ENCODE measurements around the gene SHLD1.
"Not testable (repeated sequence)": the region's sequence is repeated elsewhere in the genome, so short reads cannot be mapped to it uniquely, and the experiment has no call there.

SHLD1 gene, protein sequence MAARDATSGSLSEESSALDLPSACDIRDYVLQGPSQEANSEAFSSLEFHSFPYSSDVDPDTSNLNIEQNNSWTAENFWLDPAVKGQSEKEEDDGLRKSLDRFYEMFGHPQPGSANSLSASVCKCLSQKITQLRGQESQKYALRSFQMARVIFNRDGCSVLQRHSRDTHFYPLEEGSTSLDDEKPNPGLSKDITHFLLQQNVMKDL

DNA sequence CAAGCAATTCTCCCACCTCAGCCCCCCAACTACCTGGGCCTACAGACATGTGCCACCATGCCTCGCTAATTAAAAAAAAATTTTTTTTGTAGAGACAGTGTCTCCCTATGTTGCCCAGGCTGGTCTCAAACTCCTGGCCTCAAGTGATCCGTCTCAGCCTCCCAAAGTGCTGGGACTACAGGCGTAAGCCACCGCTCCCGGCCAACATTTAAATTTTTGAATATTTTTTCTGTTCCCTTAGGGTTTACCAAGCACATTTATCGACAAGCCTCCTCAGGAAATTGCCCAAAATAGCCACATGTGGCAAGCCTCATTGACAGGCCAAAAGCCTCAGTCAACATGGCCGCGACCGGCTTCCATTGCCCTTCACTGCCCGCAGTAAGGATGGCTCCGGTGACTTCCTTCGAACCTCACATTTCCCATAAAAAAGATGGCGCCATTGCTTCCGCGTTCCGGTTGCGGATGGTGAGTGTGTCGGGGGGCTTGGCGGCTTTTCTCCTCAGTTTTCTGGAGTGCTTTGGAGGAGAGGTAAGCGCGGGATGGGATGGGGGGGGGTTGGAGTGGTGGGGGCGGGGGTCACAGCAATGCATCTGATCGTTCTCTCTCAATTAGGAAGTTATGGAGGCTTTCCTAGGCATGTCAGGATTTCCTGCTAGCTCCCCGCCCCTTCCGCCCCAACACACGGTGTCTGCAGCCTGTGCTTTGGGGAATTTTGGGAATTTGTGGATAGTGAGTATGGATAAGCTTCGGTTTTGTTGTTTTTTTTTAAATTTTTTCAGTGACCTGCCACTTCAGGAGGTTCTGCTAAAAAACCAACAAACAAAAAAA is at the start of gene SHLD1:
Gene SHLD1, plus strand, starts transcription at position 450 of the 828 bp plus-strand sequence. CDS start 22,465 bp downstream, outside the sequence.
- DNase-seq = peak; percentile 88

DNA sequence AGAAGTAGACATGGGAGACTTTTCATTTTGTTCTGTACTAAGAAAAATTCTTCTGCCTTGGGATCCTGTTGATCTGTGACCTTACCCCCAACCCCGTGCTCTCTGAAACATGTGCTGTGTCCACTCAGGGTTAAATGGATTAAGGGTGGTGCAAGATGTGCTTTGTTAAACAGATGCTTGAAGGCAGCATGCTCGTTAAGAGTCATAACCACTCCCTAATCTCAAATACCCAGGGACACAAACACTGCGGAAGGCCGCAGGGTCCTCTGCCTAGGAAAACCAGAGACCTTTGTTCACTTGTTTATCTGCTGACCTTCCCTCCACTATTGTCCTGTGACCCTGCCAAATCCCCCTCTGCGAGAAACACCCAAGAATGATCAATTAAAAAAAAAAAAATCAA is 47.9 kb upstream of the SHLD1 start:
- not testable (repeated sequence) for DNase-seq

DNA sequence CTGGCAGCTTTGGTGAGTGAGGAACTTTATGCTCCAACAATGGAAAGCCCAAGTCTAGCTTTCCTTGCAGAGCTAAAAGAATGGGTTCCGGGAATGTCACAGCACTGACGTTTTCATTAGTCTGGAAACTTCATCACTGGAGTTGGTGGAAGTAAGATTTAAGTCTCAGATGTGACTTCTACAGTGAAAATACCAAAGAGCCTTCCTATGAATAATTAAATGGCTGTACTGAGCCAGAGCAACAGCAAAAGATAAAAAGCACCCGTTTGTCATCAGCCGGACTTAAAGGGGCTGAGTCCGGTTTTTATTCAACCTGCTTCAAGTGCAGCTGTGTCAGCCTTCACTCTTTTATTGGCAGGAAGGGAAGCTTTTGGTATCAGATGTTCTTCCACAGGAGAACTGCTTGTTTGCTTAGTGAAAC is 46.5 kb upstream of the SHLD1 start:
- DNase-seq = peak; percentile 3

DNA sequence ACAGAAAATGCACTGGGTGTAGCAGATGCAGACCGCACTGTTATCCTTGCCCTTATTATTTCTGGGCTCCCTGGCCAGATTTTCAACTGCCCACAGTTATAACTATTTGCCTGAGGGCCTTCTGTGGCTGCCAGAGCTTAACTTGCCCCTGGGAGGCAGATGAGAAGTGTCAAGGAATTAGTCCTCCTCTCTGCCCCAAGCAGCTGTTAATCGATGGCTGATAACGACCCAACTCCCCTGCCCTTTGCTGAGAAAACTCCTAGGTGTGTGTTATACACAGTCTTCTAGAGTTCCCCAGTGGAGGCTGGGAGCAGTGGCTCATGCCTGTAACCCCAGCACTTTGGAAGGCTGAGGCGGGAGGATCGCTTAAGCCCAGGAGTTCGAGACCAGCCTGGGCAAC is 44.4 kb upstream of the SHLD1 start:
- no peak for DNase-seq

DNA sequence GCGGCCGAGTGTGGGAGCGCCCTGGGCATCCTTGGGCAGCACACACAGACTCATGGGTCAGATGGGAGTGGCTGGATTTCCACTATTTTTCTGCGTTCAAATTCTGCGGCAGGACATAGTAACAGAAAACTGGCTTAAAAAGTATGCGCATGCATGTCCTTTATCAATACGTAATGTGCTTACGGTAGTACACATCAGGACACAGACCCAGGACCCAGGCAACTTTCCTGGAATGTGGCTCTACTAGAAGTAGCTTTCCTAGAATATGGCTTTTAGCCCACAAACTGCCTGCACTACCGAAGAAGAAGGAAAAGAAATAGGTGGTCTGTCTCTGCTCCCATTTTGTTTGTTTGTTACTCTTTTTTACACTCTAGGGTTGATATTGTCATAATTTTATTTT is 43.4 kb upstream of the SHLD1 start:
- no peak for DNase-seq

DNA sequence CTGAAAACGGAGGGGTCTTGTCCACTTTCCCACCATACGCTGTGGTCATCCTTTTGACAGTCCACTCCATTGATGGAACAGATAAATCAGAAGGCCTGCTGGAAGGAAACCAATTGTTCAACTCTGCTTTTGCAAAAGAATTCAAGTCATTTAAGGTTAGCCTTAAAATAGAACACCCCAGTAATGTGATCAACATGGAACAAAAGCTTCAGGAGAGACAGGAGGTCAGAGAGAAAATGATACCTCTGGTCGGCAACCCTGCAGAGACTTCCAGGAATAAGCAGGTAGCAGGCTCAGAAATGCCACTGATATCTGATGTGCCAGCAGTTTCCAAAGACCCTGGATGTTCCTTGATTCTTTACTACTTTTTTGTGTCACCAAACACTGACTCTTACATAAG is 39.6 kb upstream of the SHLD1 start:
- no peak for DNase-seq

DNA sequence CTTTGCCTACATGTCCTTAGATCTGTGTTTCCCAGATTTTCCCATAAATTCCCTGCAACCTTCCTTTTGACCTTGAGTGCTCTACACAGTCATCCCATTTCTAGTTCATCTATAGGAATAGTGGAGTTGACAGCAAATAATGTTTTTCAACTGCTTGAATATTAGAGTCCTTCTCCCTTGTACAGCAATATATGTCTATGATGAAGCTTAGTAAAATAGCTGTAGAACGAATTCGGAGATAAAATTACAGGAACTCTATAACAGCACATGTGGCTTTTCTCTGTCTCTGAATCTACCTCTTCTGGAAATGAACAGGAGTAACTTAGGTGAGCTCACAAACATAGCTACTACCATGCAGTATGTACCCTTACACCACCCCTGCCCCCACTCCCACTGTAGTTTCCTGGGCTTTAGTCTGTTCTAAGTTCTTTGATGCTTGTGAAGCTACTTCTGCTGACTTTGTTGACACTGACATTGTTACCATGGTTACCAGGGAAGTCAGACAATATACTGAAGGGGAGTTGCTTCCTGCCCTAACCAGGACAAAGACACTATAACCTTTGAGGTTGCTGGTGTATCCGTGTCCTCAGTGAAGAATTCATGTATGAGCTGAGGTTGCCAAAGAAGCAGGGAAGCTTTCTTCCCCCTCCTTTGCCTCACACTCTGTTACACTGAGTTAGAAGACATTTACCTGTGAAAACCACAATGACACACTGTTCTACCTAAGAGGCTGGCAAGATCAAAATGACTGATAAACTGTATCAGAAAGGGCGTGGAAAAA is 35.8 kb upstream of the SHLD1 start:
- no peak for DNase-seq

DNA sequence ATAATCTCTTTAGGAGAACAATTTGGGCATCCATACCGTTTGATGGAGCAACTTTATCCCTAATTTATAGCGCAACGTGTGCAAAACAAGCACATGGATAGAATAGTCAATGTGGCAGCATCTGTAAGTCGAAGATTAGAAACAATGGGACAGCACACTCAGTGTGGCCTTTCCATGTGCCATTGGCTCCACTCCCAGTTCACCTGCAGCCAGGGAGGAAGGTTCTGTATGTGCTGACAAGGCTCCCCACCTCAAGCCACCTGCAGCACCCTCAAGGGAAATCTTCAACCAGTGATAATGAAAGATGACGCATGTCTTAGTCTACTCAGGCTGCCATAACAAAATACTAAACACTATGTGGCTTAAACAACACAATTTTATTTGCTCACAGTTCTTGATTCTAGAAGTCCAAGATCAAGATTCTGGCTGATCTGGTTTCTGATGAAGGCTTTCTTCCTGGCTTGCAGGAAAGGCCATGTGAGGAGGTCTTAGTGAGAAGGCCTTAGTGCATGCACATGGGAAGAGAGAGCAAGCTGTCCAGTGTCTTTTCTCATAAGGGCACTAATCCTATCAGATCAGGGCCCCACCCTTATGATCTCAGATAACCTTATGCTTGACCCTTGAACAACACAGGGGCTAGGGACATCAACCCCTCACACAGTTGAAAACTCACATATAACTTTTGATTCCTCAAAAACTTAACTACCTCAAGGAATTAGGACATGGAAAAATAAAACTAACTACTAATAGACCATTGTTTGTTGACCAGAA is 34.9 kb upstream of the SHLD1 start:
- no peak for DNase-seq

DNA sequence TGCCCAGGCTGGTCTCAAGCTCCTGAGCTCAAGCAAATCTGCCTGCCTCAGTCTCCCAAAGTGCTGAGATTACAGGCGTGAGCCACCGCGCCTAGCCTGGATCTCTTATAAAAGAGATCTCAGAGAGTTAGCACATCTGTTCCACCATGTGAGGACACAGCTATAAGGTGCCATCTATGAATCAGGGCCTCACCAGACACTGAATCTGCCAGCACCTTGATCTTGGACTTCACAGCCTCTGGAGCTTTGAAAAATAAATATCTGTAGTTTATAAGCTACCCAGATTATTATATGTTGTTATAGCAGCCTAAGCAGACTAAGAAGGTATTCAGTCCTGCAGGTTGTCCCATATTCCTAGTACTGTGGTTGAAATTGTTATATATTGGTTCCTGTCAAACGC is 33.2 kb upstream of the SHLD1 start:
- DNase-seq = no peak

DNA sequence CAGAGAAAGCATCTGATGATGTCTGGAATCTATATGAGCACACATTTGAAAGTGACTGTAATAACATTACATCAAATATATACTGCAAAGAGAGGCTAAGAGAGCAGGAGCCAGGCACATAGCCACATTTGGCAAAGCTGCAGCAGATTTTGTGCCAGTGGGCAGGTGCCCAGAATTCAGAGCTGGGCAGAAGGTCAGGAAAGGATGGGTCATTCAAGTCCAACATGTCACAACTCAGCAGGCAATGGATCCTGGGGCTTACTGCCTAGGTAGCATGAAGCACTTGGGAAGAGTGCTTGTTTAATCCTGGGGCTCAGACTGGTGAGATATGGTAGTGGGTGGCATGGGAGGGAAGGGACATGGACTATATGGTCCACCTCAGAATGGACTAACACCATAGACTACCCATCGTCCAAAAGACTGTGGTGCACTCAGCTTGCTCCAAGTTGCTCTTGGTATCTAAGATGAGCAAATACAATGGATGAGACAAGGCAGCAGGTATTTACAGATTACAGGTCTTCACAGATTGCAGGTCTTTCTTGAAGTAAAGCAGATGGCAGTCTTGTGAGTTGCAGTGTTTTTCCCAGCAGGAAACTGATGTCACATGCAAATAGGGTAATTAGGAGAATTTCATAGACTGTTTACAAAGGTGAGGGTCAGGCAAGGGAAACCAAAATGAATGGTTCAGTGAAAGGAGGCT is 31.2 kb upstream of the SHLD1 start:
- no peak for DNase-seq

DNA sequence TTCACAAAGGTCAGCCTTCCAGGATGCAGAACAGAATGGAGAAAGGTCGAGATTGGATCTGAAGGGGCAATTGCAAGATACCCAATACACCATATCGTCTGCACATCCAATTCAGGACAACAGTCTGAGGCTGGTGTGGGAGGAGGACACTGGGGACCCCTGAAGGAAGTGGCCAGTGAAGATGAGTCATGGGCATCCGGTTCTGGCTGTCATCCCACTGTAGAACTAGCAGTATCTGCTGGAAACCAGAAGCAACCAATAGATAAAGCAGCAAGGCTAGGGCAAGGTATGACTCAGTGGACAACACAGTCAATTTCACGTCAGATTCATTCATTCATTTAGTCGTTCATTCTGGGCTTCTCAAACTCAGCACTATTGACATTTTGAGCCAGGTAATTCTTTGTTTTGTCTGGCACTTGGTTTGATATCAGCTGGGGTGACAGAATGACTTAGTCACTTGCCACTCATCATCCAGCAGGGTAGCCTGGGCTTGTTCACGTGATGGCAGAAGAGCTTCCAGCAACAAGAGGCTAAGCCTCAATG is 30.3 kb upstream of the SHLD1 start:
- DNase-seq = no peak

DNA sequence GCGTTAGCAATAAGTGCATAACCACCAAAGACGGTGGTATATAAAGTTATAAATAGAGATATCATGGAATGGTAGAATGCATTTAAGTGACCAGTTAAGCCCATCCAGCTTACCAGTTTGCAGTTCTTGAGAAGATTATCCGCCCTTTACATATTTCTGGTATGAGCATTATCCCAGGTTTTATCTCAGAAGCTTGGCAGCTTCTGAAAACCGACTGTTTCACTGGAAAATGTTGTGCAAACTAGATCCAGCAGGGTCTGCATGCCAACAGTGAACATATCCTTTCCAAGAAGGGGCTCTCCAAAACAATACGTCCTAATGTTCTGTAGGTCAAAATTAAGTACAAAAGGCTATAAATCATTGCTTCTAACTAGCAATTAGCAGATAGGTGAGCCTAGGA is 29.5 kb upstream of the SHLD1 start:
- no peak for DNase-seq

DNA sequence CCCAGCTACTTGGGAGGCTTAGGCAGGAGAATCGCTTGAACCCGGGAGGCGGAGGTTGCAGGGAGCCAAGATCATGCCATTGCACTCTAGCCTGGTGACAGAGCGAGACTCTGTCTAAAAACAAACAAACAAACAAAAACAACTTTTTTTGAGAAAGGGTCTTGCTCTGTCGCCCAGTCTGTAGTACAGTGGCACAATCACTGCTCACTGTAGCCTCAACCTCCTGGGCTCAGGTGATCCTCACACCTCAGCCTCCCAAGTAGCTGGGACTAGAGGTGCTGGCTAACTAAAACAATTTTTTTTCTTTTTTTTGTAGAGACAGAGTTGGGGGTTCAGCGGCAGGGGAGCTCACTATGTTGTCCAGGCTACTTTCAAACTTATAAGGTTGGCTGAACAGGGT is 28.8 kb upstream of the SHLD1 start:
- DNase-seq = not testable (repeated sequence)

DNA sequence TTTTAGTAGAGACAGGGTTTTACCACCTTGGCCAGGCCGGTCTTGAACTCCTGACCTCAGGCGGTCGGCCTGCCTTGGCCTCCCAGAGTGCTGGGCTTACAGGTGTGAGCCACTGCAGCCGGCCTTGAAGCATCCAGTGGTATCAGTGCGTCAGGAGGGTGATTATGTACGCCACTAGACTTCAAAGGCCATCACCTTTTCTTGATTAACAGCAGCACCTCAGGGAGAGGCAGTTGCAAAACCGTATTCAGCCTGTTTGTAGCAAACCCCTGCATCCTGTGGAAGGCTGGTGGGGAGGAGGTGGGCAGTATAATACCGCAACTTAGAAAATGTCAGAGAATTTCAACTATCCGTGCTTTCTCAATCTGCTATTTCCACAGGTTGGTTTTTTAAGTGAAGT is 27.3 kb upstream of the SHLD1 start:
- no peak for DNase-seq

DNA sequence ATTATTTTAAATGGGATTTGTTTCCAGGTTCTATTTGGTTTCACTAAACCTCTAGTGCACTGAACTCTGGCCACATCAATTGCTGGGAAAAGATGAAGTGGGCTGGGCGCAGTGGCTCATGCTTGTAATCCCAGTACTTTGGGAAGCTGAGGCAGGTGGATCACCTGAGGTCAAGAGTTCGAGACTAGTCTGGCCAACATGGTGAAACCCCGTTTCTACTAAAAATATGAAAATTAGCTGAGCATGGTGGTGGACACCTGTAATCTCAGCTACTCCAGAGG is 25.1 kb upstream of the SHLD1 start:
- DNase-seq = not testable (repeated sequence)

DNA sequence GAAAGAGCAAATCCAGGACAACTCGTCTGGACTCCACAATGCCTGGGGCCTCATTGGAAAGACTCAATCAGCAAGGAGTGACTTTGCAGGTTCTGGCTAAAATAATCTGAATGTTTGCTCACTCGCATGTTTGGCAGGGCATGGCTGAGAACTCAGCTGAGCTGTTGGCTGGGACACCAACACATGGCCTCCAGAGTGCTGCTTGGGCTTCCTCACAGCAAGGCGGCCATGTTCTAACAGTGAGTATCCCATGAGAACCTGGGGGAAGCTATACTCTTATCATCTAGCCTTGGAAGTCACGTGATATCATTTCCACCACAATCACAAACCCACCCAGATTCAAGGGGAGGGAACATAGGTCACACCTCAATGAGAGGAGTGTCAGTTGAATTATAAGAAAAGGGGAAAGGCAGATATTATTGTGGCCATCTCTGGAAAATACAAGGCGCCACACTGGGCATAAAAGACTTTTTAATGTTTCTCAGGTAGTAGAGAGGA is 23.1 kb upstream of the SHLD1 start:
- no peak for DNase-seq

DNA sequence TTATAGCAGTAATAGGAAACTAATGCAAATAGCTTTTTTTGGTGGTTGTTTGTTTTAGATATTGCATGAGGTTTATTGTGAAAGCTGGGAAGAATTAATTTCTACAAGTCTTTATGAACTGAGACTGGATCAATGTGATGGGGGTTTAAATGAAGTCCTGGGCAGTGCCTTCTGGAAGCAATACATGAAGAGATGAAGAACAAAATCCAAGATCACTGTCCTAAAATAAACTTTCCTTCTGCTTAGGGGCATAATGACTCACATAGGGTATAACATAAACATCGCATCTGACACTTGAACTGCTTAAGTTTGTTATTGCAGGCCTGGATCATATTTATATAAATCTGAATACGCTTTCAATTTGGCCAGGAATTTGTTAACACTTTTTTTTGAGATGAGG is 20.9 kb upstream of the SHLD1 start:
- DNase-seq = no peak

DNA sequence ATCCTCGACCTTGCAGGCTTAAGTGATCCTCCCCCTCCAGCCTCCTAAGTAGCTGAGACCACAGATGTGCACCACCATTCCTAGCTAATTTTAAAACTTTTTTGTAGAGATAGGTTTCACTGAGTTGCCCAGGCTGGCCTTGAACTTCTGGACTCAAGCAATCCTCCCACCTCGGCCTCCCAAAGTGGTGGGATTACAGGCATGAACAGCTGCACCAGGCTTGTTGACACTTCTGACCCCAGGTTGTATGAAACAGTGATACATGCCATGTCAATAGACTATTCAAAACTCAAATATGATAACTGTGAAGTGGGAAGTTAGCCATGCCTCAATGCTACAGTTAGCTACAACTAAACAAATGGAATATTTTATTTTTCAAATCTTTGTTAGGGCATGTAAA is 20.1 kb upstream of the SHLD1 start:
- no peak for DNase-seq

DNA sequence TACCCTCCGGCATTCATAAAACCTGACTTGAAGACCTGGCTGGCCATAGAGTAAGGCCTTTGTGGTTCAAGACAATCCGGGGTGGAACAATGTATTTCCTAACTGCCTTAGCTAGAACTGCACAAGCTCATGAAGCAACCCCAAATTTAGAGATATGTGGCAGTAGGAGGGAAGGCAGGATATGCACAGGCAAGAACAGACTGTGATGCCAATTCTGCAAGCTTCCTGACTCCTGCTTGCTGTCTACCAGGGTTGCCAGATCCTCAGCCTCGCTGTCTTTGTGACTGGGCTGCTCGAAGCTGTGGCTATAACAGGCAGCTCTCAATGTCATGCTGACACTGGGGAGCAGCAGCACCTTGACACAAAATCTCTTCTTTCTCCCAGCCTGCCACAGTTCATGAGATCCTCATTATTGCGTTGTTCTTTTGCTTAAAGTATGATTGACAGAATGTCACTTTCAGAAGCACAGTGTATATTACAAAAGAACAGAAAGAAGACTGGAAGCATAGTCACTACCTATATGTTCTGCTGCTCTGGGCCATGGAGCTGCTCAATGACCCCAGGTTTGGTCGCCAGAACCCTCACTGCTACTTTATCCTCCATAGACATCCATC is 18.3 kb upstream of the SHLD1 start:
- DNase-seq = no peak

DNA sequence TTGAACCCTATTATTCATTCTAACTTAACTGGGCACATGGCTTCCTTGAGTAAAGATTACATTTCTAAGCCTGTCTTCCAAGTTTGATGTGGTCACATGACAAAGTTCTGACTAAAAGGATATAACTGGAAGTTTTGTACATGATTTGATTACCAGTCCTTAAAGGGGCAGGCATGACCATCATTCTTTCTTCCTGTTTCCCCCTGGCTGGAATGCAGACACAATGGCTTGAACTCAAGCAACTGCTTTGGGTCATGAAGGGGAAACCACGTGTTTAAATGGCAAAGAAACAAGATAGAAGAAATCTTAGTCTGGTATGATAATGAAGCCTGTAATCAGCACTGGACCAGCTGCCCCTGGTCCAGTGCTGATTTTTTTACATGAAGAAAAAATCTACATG is 15.6 kb upstream of the SHLD1 start:
- DNase-seq = no peak

DNA sequence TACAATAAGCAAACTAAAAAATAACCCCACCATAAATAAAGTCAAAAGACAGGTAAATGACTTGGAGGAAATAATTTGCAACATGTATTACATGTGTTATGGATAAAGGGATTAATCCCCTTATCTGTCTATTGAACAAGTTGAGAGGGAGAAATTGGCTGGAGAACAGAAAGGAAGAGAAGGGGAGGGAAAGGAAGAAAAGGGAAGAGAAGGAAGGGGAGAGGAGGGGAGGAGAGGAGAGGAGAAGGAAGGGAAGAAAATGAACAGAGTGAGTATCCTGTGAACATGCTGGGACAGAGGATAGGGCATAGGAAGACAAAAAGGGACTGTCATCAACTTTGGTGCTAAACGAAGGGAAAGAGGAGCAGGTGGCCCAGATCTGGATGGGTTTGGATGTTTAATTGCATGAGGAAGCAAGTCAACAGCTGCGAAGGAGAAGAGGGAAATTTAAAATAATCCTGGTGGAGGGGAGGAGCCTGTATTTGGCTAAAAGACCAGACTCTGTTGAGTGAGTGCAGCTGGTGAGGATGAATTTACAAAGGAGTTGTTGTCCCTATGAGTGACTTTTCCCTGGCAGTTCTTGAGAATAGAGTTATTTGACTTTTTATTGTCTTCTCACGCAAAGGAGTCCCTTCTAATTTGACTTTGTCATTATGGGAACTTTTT is 14.2 kb upstream of the SHLD1 start:
- no peak for DNase-seq

Data from NCI-H1092 (cell line).